Neural crest cell (in vitro differentiated cells): ENCODE results near the gene TDRD7. TPM values are rescaled to one million over a fixed set of nuclear protein-coding genes. Genes with fewer than 3 reads are reported as not detected.

Experiments used
- DNase-seq: peaks from one replicate; pipeline ENCODE4 v3.0.0; 2021; ENCODE audit warnings: low read depth, mixed read lengths, low spot score
- H3K27ac Mint-ChIP-seq: one replicate; pipeline ENCODE4 v1.8.0; 2021; ENCODE audit warnings: mild to moderate bottlenecking, mixed read lengths; ENCODE audit not compliant: unreplicated experiment
- H3K27me3 Mint-ChIP-seq: 2 replicates; pipeline ENCODE4 v1.8.0; 2021; ENCODE audit warnings: low read depth, mild to moderate bottlenecking, mixed read lengths
- H3K36me3 Mint-ChIP-seq: 2 replicates; pipeline ENCODE4 v1.8.0; 2021; ENCODE audit warnings: low read depth, mild to moderate bottlenecking, mixed read lengths
- H3K4me1 Mint-ChIP-seq: 2 replicates; pipeline ENCODE4 v1.8.0; 2021; ENCODE audit warnings: mixed read lengths
- H3K4me3 Mint-ChIP-seq: one replicate; pipeline ENCODE4 v1.8.0; 2021; ENCODE audit warnings: mild to moderate bottlenecking, mixed read lengths
- H3K9me3 Mint-ChIP-seq: 2 replicates; pipeline ENCODE4 v1.8.0; 2021; ENCODE audit warnings: mixed read lengths
- total RNA-seq: library from RNA; stranded (reverse); gene quantifications from 2 replicates; pipeline ENCODE4 v1.2.1, GENCODE V29; 2021
- TF ChIP-seq, protein P1 (sequence below): fragments of 200-600 bp; sonication (generic); conservative IDR thresholded peaks from 2 replicates; pipeline ENCODE4 v1.5.0; 2021; ENCODE audit warnings: antibody characterized with exemption, mild to moderate bottlenecking

Gene TDRD7
- total RNA-seq, 1 donor from 2014 or later = 1.5 TPM

DNA sequence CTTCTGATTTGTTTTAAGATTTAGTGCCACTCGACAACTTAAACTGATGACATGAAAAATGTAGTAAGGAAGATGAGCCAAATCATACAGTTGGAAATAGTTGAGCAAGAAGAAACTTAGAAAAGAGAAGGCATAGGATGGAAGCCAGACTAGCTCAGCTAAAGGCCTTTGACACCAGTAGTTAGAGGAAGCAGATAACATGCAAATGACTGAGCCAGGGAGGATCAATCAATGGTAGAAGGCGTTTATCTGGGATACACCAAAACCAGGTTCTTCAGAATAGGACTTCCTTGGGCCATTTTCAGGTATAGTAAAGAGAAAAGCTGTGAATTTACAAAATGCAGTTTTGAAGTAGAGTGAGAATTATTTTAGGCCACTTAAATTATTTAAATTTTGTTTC is 3.2 kb downstream of the TDRD7 start:
- no peak overlapping the region for H3K4me3 Mint-ChIP-seq
- H3K4me1 Mint-ChIP-seq = peaks cover 11% of the 10 kb centered on the region
- no peak for DNase-seq
- H3K27me3 Mint-ChIP-seq = peaks cover 62% of the 10 kb centered on the region
- no peaks in the 10 kb centered on the region for H3K9me3 Mint-ChIP-seq
- TF ChIP-seq, protein P1, sequence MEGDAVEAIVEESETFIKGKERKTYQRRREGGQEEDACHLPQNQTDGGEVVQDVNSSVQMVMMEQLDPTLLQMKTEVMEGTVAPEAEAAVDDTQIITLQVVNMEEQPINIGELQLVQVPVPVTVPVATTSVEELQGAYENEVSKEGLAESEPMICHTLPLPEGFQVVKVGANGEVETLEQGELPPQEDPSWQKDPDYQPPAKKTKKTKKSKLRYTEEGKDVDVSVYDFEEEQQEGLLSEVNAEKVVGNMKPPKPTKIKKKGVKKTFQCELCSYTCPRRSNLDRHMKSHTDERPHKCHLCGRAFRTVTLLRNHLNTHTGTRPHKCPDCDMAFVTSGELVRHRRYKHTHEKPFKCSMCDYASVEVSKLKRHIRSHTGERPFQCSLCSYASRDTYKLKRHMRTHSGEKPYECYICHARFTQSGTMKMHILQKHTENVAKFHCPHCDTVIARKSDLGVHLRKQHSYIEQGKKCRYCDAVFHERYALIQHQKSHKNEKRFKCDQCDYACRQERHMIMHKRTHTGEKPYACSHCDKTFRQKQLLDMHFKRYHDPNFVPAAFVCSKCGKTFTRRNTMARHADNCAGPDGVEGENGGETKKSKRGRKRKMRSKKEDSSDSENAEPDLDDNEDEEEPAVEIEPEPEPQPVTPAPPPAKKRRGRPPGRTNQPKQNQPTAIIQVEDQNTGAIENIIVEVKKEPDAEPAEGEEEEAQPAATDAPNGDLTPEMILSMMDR = no peak
- no peaks in the 10 kb centered on the region for H3K36me3 Mint-ChIP-seq
- H3K27ac Mint-ChIP-seq = no peak overlapping the region

DNA sequence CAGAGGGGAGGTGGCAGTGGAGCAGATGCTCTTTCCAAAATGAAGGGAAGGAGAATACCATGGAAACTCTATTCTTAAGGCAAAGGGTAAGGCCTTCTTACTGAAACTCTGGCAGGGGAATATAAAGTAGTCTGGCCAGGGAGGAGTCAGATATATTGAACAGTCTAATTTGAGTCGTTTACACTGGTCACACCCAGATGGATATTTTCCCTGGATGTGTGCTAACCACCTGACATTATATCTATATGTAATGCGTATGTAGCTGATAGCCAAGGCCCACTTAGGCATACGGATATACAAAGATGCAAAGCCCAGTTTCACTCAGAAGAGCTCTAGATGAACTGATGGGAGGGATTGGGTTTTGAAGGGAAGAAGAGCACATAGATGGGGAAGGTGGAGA is 7.0 kb downstream of the TDRD7 start:
- no peak for DNase-seq
- Mint-ChIP-seq H3K4me3 (no peak overlapping the region), H3K27me3 (peaks cover 34% of the 10 kb centered on the region), H3K36me3 (no peaks in the 10 kb centered on the region), H3K27ac (no peak overlapping the region), H3K4me1 (no peaks in the 10 kb centered on the region), H3K9me3 (peaks cover 5% of the 10 kb centered on the region)
- TF ChIP-seq, protein P1 = no peak

DNA sequence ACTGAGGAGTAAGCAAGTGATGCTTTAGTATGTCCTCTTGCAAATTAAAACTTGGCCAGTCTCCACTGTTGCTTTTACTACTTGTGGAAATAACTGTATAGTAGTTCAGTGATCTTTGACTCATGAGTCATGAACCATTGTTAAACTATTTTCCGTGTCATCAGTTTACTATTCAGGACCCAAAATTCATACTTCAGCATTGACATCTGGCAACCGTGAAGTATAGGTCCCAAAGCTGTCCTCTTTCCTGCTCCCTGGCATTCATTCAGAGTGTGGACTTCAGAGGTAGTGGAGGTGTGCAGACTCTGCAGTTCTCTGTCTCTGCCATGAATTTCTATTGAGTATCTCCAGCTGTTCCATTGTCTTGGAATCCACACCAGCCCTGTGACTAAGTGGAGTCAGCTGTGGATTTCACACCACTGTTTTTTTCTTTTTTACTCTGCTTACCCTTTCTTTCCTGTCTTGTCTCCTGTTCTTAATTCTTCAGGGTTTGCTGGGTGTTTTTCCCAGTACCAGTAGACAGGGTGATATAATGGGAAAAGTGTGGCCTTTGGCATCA is 7.5 kb downstream of the TDRD7 start:
- TF ChIP-seq, protein P1 = no peak
- Mint-ChIP-seq H3K4me1 (no peaks in the 10 kb centered on the region), H3K27ac (no peak overlapping the region), H3K9me3 (peaks cover 7% of the 10 kb centered on the region), H3K27me3 (peaks cover 29% of the 10 kb centered on the region), H3K4me3 (no peak overlapping the region), H3K36me3 (no peaks in the 10 kb centered on the region)
- no peak for DNase-seq

DNA sequence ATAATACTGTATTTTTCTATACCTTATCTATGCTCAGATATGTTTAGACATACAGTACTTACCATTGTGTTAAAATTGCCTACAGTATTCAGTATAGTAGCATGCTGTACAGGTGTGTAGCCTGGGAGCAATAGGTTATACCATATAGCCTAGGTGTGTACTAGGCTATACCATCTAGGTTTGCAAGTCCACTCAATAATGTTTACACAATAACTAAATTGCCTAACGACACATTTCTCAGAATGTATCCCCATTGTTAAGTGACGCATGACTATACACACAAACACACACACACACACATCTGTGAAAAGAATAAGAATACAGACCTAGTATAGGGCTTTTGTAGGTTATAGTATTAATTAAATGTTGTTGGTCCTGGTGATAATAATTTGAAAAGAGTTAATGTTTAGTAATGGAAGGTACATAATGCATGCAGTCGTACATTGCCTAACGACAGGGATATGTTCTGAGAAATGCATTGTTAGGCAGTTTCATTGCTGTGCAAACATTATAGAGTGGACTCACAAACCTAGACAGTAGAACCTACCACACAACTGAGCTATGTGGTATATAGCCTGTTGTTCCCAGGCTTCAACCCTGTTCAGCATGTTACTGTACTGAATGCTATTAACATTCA is 13.6 kb downstream of the TDRD7 start:
- no peaks in the 10 kb centered on the region for H3K27me3 Mint-ChIP-seq
- no peak overlapping the region for H3K4me3 Mint-ChIP-seq
- no peak for DNase-seq
- no peaks in the 10 kb centered on the region for H3K36me3 Mint-ChIP-seq
- H3K9me3 Mint-ChIP-seq = peaks cover 8% of the 10 kb centered on the region
- no peak overlapping the region for H3K27ac Mint-ChIP-seq
- TF ChIP-seq, protein P1 = no peak
- H3K4me1 Mint-ChIP-seq = no peaks in the 10 kb centered on the region

DNA sequence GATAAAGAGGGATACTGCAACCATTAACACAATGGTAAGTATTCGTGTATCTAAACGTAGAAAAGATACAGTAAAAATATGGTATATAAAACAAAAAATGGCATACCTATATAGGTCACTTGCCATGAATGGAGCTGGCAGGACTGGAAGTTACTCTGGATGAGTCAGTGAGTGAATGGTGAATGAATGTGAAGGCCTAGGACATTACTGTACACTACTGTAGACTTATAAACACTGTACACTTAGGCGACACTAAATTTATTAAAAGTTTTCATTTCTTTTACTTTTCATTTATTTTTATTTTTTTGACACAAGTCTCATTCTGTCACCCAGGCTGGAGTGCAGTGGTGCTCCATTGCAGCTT is 14.1 kb downstream of the TDRD7 start:
- Mint-ChIP-seq H3K36me3 (no peaks in the 10 kb centered on the region), H3K9me3 (peaks cover 8% of the 10 kb centered on the region), H3K27ac (no peak overlapping the region), H3K4me3 (no peak overlapping the region), H3K4me1 (no peaks in the 10 kb centered on the region), H3K27me3 (no peaks in the 10 kb centered on the region)
- no peak for DNase-seq
- TF ChIP-seq, protein P1 = no peak
